SKM-1 (cell line): ENCODE results near the gene ZNF429.
"Not testable (repeated sequence)": the region's sequence is repeated elsewhere in the genome, so short reads cannot be mapped to it uniquely, and the experiment has no call there.

Experiments
- DNase-seq: peaks from one replicate; lab custom pipeline; 2025; ENCODE audit not compliant: unreplicated experiment; lab: John Stamatoyannopoulos, UW

ZNF429 gene

DNA sequence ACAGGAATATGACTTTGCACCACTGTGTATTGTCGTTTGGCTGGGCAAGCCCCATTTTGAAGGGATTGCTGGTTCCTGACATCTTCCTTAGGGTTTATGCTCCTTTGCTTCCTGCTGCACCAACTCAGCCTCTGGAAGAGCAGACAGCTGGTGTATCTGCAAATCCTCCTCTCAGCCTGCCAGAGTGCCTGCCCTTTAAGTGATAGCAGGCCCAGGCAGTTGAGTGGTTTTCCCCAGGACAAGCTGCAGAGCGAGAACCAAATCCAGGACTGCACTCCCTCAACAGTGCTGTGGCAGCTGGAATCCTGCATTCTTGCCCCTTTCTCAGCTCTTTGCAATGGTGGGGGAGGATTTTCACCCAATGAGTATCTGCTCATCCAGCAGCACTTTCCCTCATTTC lies 85.5 kb downstream of the ZNF429 start:
- DNase-seq: no peak

DNA sequence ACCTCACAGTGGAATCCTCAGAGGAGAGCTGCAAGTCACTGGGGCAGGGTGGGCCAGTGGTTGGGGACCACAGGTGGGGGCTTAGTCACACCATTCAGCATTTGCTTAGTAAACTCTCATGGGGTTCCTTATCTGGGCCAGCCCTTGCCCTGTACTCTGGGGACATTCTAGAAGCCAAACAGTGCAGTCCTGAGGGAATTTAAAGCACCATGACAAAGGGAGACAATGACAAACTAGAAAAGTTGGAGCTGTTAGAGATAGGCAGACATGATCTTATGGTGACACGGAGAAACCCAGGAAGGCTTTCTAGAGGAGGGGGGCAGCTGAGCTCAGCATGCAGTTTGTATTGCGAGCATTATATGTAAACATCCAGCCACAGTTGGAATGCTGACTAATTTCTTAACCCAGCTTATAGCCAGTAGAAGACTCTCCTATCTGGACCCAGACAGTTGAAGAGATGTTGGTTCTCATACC lies 87.6 kb downstream of the ZNF429 start:
- no peak for DNase-seq

- DNase-seq: no peak
These were observed 88.1 kb downstream of the ZNF429 start for GRCh38 chr19:21593502-21593901.

- DNase-seq: peak; percentile 86
These were observed 88.8 kb downstream of the ZNF429 start for GRCh38 chr19:21593934-21594820.

DNA sequence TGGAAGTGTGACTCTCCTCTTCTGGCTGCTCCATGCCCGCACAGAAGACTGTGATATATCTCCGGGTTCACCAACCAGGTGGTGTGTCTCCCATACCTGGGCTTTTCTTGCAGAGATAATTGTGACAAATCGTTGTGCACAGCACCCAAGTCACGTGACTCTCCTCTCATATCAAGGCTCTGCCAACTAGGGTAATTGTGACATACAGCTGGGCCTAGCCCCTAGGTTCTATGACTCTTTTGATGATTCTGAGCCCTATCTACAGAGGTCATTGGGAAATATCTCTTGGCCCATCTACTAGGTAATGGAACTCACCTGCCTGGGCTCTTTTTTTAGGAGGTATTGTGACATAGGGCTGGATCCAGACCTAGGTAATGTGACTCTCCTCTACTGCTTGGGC lies 89.8 kb downstream of the ZNF429 start:
- no peak for DNase-seq

DNA sequence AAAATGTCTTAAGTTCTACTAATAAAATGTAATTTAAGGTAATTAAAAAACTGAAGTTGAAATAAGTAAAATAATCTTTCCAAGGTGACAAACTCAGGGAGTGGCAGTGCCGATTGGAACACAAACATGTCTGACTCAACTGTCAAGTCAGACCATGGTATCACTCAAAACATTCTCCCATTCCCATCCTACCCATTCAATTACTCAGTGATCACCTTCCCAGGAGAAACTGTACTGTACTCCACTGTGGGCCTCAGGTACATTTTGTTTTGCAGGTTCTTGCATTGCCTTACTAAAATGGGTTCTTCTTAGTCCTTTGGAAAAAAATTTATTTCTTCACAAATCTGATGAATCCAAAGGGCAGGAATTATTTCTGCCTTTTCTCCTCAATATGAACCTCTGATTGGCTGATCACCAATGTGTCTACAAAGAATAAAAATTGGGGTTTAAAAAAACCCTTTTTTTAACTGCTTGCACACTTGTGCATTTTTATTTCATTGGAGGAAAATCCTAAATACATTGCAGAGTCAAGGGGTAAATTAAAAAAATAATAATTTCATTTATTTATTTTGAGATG lies 96.8 kb downstream of the ZNF429 start:
- no peak for DNase-seq

- DNase-seq: not testable (repeated sequence)
These were observed 97.4 kb downstream of the ZNF429 start for GRCh38 chr19:21602659-21603430.

DNA sequence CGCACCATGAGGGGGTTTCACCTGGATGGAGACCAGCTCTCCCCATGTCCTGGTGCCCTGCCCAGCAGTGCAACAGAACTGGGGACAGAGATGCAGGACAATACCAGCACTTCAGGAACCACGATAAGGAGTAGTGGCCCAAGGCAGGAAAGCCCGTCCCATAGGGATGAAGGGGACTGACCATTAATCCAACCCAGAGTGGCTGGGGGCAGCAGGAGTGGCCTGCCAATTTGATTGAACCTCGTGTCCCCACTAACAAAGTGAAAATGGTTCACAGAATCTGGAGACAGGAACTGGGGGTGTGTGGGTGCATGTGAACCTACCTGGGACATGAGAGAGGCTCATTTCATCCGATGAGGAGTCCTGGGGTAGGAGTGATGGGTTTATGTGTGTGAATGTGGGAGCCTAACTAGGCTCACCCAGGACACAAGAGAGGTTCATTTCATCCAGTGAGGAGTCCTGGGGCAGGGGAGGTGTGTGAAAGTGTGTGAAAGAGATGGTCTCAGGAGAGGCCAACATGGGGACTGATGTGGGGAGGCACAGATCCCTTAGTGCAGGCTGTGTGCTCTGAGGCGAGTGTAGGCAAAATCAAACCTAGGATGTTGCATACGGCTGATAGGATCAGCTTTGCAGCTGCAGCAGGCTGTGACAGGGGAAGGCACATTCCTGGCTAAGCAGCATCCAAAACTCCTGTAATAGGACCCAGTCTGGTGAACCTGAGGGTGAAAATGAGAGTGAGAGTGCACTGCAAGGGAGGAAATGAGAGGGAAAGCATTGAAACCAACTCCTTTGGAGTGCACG lies 98.2 kb downstream of the ZNF429 start:
- DNase-seq: no peak

GRCh38 chr19:21604351-21604926 lies 99.0 kb downstream of the ZNF429 start:
- DNase-seq: no peak
